Epidermal melanocyte (primary cell): Measurements from ENCODE around the gene PXYLP1.
"Not testable (repeated sequence)": the region's sequence is repeated elsewhere in the genome, so short reads cannot be mapped to it uniquely, and the experiment has no call there.

Experiments
- DNase-seq: peaks from one replicate; pipeline ENCODE4 v3.0.0; 2011; ENCODE audit warnings: low spot score; ENCODE audit not compliant: insufficient read length

PXYLP1 gene

DNA sequence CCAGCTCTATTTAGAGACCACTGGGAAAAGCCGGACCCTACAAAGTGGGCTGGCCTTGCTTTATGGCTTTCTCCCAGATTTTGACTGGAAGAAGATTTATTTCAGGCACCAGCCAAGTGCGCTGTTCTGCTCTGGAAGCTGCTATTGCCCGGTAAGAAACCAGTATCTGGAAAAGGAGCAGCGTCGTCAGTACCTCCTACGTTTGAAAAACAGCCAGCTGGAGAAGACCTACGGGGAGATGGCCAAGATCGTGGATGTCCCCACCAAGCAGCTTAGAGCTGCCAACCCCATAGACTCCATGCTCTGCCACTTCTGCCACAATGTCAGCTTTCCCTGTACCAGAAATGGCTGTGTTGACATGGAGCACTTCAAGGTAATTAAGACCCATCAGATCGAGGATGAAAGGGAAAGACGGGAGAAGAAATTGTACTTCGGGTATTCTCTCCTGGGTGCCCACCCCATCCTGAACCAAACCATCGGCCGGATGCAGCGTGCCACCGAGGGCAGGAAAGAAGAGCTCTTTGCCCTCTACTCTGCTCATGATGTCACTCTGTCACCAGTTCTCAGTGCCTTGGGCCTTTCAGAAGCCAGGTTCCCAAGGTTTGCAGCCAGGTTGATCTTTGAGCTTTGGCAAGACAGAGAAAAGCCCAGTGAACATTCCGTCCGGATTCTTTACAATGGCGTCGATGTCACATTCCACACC is 60.9 kb downstream of the PXYLP1 start:
- no peak for DNase-seq

- DNase-seq: no peak
Observed at GRCh38 chr3:141294301-141294700, 62.7 kb downstream of the PXYLP1 start.

GRCh38 chr3:141294848-141295247 is 63.2 kb downstream of the PXYLP1 start:
- DNase-seq: no peak

- DNase-seq: not testable (repeated sequence)
Observed at GRCh38 chr3:141300426-141300825, 68.8 kb downstream of the PXYLP1 start.

DNA sequence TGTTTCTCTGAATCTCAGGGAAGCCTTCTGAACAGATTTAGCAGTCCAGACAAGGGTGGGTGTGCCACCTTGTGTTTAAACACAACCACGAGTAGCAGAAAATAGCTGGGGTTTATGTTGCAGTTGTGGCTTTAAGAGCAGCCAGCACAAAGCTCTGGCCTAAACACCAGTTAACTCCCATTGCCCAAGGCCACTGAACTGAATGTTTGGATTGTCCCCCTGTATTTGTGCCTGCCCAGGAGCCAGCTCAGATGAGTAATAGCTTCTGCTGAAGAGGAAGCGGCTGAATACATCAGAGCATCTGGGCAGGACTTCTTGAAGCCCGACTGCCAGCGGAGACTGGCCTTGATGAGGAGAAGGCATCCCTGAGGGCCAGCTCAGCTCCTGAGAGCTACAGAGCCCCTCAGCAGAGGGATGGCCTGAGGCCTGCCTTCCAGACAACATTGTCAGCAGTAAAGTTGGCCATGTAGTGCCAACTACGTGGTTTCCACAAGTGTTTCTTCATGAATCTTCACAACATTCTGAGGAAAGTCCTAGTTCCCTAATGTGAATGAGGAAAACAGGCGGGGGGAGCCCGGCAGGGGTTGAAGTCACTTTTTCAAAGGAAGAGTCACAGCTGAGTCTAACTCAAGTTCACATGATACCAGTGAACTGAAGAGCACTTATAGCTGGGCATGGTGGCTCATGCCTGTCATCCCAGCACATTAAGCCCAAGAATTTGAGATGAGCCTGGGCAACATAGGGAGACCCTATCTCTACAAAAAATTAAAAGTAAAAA is 70.9 kb downstream of the PXYLP1 start:
- peak; percentile 77 for DNase-seq

DNA sequence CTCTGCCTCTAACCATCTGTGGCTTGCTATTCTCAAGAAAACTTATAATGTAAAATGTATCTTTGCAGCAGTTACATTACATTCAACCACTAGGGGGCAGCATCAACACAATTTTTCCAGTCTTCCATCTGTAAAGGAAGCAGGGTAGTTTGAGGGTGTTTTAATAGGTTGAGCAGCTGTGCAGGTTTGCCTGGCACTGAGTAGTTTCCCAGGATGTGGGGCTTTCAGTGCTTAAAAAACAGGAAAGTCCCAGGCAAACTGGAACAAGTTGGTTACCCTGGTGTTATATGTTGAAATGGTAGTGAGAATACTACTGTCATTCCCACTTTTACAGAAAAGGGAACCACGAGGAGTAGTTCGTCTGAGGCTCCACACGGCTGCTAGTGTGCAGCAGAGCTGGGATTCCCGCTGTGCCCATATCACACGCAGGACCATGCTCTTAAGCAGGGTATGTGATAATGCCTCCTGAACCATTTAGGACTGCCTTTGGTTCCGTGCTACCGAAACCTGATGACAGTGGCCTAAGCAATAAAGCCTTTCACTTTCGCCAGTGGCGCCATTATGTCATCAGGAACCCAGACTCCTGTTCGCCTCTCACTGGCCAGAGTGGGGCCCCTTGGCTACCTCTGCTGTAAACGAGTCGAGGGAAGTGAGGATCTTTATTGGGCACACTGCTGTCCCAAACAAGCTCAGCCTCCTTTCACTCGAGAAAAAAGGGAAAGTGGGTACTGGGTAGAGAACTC is 72.0 kb downstream of the PXYLP1 start:
- DNase-seq: peak; percentile 60

DNA sequence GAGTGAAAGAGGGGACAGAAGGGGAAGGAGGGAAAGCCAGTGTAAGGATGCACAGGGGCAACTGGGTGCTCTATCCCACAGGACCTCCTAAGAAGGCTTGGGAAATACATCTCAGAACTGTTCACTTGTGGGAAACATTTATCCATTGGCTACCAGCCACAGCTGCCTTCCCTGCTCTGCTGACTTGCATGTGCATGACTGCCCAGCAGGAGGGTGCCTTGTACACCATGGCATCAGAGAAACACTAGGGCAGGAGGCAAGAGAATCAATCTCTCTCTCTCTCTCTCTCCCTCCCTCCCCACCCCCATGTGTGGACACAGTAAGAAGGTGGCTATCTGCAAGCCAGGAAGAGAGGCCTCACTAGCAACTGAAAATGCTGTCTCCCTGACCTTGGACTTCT is 73.8 kb downstream of the PXYLP1 start:
- DNase-seq: no peak

DNA sequence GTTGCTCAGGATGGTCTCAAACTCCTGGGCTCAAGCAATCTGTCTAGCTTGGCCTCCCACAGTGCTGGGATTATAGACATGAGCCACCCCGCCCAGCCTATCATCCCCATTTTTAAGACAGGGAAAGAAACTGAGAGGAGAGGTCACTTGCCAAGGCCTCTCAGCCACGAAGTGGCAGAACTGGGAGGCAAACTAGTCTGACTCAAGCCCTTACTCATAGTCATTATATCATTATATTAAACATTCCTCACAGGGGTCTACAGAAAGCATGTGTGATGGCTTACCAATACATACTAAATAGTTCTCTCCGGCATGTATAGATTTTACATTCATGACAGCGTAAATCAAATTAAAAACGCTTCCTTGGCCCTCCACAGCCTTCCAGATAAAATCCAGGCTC is 74.7 kb downstream of the PXYLP1 start:
- no peak for DNase-seq

DNA sequence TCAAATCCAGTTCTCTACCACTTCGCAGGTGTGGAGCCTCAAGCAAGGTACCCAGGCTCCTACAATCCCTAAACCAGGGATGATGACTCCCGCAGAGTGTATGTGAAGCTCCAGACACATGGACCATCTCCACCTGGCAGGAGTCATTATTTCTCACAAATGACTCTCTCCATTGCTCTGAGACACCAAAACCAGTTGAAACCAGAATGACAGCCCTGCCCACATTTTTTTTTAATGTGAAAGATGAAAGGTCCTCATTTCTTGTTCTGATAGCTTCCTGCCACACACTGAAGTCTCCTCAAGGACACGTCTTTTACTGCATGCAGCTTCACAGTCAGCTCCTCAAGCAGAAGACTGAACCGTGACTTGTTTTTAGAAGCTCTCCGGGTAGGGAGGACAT is 75.3 kb downstream of the PXYLP1 start:
- DNase-seq: no peak

- DNase-seq: no peak
Observed at GRCh38 chr3:141307351-141308059, 75.9 kb downstream of the PXYLP1 start.

GRCh38 chr3:141308588-141309218 is 77.1 kb downstream of the PXYLP1 start:
- DNase-seq: no peak

- DNase-seq: no peak
Observed at GRCh38 chr3:141311170-141311495, 79.5 kb downstream of the PXYLP1 start.

GRCh38 chr3:141311496-141312353 is 80.1 kb downstream of the PXYLP1 start:
- peak; percentile 96 for DNase-seq

GRCh38 chr3:141312354-141313092 is 80.9 kb downstream of the PXYLP1 start:
- no peak for DNase-seq

GRCh38 chr3:141313093-141313683 is 81.6 kb downstream of the PXYLP1 start:
- DNase-seq: no peak

GRCh38 chr3:141314415-141314814 is 82.8 kb downstream of the PXYLP1 start:
- DNase-seq: not testable (repeated sequence)

- DNase-seq: no peak
Observed at GRCh38 chr3:141316851-141317250, 85.2 kb downstream of the PXYLP1 start.

DNA sequence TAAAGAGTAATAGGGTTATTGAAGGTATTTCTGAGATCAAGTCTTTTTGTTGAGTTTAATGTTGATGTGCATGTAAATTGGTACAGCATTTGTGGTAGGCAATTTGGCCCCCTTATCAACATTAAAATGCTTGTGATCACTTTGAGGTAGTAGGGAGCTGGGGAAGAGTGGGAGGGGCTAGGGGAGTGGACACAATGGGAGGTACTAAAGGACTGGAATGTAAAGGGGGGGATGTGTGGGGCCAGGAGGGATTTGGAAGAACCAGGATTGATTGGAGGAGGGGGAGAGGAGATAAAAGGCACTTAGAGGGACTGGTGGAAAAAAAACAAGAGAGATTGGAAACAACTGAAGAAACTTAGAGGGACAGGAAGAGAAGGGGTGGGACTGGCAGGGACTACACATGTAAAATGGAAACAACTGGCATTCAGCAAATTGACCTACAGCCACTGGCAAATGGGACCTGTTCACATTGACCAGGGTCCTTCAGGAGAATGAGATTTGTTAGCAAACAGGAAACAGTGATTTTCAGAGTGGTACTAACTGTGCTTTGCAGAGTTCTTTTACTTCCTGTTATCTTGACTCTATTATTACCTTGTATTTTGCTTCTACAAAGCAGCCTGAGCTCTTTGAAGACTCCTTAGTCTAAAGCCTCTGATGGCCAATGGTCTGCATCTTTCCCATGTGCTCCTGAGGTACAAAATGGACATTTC is 88.9 kb downstream of the PXYLP1 start:
- no peak for DNase-seq

GRCh38 chr3:141321109-141321497 is 89.5 kb downstream of the PXYLP1 start:
- no peak for DNase-seq
